CD1c-positive myeloid dendritic cell (primary cell): ENCODE data around the gene ZNF394.

ENCODE experiments used
- DNase-seq: peaks from one replicate; pipeline ENCODE4 v3.0.0-alpha.2; 2016; ENCODE audit errors: extremely low spot score

Gene ZNF394

DNA sequence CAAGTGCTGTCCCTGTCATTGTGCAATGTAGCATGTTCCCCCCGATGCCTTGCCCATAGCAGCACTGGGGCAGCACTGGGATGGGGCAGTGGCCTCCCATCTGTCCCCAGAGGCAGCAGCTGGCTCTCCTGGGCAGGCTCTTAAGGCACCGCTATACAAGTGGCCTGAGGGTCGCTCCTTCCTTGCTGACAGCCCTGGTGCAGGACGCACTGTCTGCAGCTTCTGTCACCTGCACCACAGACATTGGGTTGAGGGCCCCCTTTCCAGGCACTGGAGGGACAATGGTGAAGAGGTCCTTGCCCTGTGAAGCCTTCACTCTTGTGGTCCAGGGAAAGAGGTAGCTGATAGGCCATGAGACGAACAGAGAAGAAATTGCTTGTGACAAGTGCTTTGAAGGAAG, 50.8 kb downstream of the ZNF394 start:
- no peak for DNase-seq

DNA sequence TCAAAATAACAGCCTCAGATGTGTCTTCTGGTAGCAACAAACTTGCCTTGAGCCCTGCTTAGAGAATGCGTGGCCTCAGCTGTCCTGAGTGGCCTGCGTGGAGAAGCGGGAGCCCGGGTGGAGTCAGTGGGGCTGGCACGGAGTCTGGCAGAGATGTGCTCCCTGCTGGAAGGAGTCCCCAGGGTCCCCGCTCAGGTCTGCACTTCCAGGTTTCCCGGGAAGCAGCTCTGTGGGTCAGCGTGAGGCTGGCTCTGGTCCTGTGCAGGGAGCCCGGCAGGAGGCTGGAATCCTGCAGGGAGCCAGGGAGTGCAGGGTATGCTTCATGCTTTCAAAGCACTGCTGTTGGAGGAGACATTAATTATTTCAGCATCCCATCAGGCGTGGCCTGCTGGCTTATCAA, 51.2 kb downstream of the ZNF394 start:
- DNase-seq, result no peak

DNA sequence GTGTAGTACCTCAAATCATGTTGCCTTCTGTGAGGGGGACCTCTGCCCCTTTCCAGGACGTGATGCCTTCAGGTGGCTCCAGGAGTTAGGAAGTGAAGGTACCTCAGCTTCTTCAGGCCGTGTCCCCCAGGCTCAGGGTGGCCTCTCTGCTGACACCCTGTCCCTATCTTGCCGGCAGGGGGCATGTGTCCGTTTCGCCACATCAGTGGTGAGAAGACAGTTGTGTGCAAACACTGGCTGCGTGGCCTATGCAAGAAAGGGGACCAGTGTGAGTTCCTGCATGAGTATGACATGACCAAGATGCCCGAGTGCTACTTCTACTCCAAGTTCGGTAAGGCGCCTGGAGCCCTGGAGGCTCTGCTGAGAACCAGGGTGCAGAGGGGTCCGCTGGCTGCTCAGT, 52.1 kb downstream of the ZNF394 start:
- DNase-seq, result no peak

GRCh38 chr7:99446096-99446495, 54.0 kb downstream of the ZNF394 start:
- DNase-seq, result no peak
